HG03095 (cell line): Measurements from ENCODE around the gene KCNC3.

Source experiments
- ATAC-seq: cut with Tn5 transposase; IDR thresholded peaks from one replicate; pipeline ENCODE4 v1.9.1; 2021; ENCODE audit warnings: moderate library complexity; ENCODE audit not compliant: unreplicated experiment

KCNC3 gene

DNA sequence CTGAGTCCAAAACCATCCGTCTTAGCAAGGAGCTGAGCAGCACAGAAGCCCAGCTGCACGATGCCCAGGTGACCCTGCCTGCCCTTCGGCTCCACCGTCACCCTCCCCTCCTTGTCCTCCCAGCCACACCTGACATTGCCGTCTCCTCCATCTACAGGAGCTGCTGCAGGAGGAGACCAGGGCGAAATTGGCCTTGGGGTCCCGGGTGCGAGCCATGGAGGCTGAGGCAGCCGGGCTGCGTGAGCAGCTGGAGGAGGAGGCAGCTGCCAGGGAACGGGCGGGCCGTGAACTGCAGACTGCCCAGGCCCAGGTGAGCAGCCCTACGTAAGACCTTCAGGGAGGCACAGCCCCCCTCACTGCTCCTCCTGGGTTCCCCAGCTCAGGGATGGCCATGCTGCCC lies 49.1 kb downstream of the KCNC3 start:
- ATAC-seq: no peak

DNA sequence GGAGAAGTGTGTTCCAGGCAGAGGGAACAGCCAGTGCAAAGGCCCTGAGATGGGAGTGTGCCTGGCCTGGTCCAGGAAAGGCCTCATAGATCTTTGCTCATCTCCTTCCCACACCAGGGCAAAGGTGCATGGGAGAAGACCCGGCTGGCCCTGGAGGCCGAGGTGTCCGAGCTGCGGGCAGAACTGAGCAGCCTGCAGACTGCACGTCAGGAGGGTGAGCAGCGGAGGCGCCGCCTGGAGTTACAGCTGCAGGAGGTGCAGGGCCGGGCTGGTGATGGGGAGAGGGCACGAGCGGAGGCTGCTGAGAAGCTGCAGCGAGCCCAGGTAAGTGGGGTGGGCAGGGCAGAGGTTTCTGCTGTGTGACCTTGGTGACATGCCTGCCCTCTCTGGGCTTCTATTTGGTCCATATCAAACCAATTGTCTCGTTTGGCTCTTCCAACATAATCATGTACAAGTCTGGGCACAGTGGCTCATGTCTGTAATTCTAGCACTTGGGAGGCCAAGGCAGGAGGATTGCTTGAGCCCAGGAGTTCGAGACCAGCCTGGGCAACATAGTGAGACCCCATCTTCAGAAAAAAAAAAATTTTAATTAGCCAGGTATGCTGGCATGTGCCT lies 51.1 kb downstream of the KCNC3 start:
- ATAC-seq: no peak

DNA sequence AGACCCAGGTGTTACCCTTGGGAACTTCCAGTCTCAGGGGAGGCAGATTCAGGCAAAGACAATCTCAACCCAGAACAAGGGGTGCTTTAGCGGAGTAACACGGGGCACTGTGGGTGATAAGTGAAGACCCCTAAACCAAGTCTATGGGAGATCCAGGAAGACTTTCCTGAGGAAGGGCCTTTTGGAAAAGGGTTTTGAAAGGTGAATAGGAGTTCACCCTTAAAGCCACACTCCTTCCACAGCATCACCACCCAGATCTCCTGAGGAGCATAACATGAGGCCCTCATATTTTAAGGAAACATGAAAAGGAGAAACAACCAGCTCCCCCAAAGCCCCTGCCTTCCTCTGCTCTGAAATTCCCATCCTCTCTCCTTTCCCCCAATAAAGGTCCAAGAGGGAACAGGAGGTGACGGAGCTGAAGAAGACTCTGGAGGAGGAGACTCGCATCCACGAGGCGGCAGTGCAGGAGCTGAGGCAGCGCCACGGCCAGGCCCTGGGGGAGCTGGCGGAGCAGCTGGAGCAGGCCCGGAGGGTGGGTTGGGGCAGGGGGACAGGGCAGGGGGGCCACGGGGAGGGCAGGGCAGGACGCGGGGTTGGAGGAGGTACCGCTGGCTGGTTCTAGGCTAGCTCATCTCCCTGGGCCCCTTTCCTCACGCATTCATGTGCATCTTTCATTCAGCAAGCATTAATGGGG lies 52.7 kb downstream of the KCNC3 start:
- ATAC-seq: no peak

DNA sequence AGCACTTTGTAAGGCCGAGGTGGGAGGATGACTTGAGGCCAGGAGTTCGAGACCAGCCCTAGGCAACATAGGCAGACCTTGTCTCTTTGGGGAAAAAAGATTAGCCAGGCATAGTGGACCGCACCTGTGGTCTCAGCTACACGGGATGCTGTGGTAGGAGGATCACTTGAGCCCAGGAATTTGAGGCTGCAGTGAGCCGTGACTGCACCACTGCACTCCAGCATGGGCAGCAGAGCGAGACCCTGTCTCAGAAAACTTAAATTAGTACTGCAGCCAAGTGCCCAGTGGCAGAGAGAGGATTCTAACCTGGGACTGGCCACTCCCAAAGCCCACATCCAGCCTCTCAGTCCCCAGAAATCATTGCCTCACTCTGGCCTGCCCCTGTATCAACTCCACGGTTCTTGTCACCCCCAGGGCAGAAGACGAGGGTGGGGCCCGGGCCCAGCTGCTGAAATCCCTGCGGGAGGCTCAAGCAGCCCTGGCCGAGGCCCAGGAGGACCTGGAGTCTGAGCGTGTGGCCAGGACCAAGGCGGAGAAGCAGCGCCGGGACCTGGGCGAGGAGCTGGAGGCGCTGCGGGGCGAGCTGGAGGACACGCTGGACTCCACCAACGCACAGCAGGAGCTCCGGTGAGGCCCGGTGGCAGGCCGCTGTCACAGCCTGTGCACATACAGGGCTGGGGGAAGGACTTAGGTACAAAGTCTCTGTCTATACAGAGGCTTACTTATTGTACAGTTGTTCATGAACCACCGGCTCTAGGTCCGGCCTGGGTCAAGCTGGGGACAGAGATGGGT lies 53.4 kb downstream of the KCNC3 start:
- ATAC-seq: no peak

GRCh38 chr19:50273821-50274220 lies 55.4 kb downstream of the KCNC3 start:
- no peak for ATAC-seq

DNA sequence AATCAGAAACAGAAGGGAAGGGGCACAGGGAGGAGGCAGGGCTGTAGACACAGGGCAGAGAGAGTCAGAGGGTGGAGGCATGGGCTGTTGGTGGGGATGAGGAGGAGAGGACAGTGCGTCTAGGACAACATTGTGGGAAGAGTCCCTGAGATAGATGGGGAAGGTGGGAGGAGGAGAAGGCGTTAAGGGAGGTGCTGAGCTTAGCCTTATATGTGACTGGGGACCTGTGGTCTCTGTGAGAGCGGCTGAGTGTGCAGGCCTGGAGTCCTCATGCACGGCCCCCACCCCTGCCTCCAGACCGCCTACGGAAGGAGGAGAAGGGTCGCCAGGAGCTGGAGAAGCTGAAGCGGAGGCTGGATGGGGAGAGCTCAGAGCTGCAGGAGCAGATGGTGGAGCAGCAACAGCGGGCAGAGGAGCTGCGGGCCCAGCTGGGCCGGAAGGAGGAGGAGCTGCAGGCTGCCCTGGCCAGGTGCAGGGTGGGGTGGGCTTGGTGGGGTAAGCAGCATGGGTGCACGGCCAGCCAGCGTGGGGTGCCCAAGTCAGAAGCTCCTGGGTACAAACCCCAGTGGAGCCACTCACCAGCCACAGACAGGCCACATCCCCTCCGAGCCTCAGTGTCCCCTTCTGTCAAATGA lies 56.8 kb downstream of the KCNC3 start:
- ATAC-seq: no peak

DNA sequence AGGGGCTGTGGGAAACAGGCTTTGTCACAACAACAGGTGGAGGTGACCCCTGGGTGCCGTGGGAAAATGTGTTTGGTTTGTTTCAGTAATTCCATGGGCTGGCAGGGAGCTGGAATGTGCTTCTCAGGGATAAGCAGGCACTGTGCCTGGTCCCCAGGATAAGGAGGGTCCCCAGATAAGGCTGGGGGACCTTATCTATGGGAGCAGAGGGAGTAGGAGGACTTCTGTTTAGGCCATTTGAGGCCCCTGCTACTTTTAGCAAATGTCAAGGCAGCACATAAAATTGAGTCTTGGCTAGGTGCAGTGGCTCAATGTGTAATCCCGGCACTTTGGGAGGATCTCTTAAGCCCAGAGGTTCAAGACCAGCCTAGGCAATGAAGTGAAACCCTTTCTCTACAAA lies 59.5 kb downstream of the KCNC3 start:
- ATAC-seq: no peak

DNA sequence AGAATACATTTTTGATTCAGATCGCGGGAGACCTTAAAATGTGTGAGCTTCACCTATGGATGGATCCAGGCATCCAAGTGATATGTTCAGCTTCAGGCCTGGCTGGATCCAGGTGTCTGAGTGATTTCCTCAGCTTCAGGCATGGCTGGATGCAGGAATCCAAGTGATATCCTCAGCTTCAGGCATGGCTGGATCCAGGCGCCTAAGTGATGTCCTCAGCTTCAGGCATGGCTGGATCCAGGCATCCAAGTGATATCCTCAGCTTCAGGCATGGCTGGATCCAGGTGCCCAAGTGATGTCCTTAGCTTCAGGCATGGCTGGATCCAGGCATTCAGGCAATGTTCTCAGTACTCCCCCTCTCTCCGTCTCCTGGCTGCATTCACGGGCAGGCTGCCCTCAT lies 60.7 kb downstream of the KCNC3 start:
- no peak for ATAC-seq

- ATAC-seq: no peak
Measured at GRCh38 chr19:50268041-50268440, 61.1 kb downstream of the KCNC3 start.

- no peak for ATAC-seq
Measured at GRCh38 chr19:50266896-50267295, 62.3 kb downstream of the KCNC3 start.

GRCh38 chr19:50266041-50266440 lies 63.1 kb downstream of the KCNC3 start:
- no peak for ATAC-seq

DNA sequence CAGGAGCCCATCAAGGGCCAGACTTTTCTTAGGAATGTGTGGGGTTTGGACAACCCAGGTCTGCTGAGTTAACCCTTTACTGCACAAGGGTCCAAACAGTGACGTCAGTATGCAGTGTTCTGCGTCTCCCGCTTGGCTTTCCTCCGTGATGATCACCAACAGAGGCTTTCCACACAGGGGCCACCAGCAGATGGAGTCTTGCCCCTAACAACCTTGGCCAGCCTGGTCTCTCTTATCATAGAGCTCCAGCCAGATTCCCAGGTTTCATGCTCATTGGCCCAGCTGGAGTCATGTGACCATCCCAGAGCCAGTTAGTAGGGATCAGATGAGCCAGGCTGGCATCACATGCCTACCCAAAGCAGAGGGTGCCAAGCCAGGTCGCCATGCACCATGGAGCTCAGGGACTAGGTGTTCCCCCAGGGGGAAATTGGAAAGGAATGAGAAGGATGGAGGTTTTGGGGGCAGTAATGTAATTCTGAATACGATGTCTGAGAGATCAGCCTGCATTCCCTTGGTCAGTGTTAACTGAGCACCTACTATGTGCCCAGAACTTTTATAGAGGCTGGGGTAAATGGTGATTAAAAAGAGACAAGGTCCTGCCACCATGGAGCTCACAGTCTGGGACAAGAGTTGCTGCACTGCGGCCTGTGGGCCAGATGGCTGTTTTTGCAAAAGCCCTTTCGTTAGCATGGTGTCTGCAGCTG lies 64.5 kb downstream of the KCNC3 start:
- no peak for ATAC-seq

DNA sequence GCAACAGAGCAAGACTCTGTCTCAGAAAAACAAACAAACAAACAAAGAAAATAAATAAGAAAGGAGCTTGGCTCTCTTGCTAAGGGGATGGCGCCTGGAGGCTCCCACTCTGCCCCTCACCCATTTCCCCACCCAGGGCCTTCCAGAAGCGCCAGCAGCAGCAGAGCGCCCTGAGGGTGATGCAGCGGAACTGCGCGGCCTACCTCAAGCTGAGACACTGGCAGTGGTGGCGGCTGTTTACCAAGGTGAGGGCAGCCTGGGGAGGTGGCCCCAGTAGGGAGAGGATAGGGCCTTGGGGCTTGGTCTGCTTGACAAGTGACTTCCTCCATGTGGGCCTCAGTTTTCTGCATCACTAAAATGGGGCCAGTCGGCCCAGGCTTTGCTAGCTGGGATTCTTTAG lies 66.0 kb downstream of the KCNC3 start:
- ATAC-seq: no peak
